ENCODE results near the gene KCNIP1. TPM values are rescaled to one million over a fixed set of nuclear protein-coding genes. Genes with fewer than 3 reads are reported as not detected.

The KCNIP1 gene
- total RNA-seq, 2 experiments from 2014 or later, result not detected

GRCh38 chr5:170473642-170474041 lies 30.2 kb upstream of the KCNIP1 start:
- Mint-ChIP-seq H3K27ac (no peak overlapping the region), H3K4me3 (no peak overlapping the region), H3K27me3 (peaks cover 31% of the 10 kb centered on the region), H3K4me1 (no peaks in the 10 kb centered on the region), H3K36me3 (ENCODE audit: low read depth) (no peaks in the 10 kb centered on the region), H3K9me3 (ENCODE audit: low read depth) (no peaks in the 10 kb centered on the region)
- CTCF ChIA-PET, result interaction anchor here (0.7 kb wide), 1 partner anchor 89 kb away, joined by 3 read pairs; no protein-coding TSS in a partner anchor
- POLR2A ChIA-PET, result no interaction called here
- intact Hi-C loops (cut with DNase I, micrococcal nuclease), result no loop called here
- ATAC-seq, result no peak
- no peak for DNase-seq

- DNase-seq (no peak), ATAC-seq (no peak)
- H3K4me3 Mint-ChIP-seq, result no peak overlapping the region
- ChIA-PET CTCF (interaction anchor here (0.7 to 0.8 kb wide), 2 partner anchors 88 to 133 kb away, joined by 3 read pairs; no protein-coding TSS in a partner anchor), POLR2A (no interaction called here)
- intact Hi-C loops (cut with DNase I, micrococcal nuclease), result no loop called here
- no peaks in the 10 kb centered on the region for H3K4me1 Mint-ChIP-seq
- H3K9me3 Mint-ChIP-seq (ENCODE audit: low read depth), result no peaks in the 10 kb centered on the region
- no peaks in the 10 kb centered on the region for H3K36me3 Mint-ChIP-seq (ENCODE audit: low read depth)
- H3K27me3 Mint-ChIP-seq, result peaks cover 30% of the 10 kb centered on the region
- no peak overlapping the region for H3K27ac Mint-ChIP-seq
These were observed 29.1 kb upstream of the KCNIP1 start for GRCh38 chr5:170474489-170475274.

GRCh38 chr5:170475294-170476000 lies 28.4 kb upstream of the KCNIP1 start:
- intact Hi-C loops (cut with DNase I, micrococcal nuclease), result no loop called here
- no peaks in the 10 kb centered on the region for H3K36me3 Mint-ChIP-seq (ENCODE audit: low read depth)
- DNase-seq (no peak), ATAC-seq (no peak)
- H3K27me3 Mint-ChIP-seq, result peaks cover 27% of the 10 kb centered on the region
- H3K4me1 Mint-ChIP-seq, result no peaks in the 10 kb centered on the region
- no peaks in the 10 kb centered on the region for H3K9me3 Mint-ChIP-seq (ENCODE audit: low read depth)
- no peak overlapping the region for H3K4me3 Mint-ChIP-seq
- CTCF ChIA-PET, result interaction anchor here (1.0 kb wide), 1 partner anchor 158 kb away, joined by 3 read pairs; no protein-coding TSS in a partner anchor
- no peak overlapping the region for H3K27ac Mint-ChIP-seq
- POLR2A ChIA-PET, result interaction anchor here (0.6 kb wide), 1 partner anchor 868 kb away, joined by 4 read pairs; no protein-coding TSS in a partner anchor

GRCh38 chr5:170476704-170477103 lies 27.1 kb upstream of the KCNIP1 start:
- Mint-ChIP-seq H3K36me3 (ENCODE audit: low read depth) (no peaks in the 10 kb centered on the region), H3K9me3 (ENCODE audit: low read depth) (no peaks in the 10 kb centered on the region), H3K4me3 (no peak overlapping the region), H3K27ac (no peak overlapping the region), H3K4me1 (no peaks in the 10 kb centered on the region), H3K27me3 (peaks cover 26% of the 10 kb centered on the region)
- no peak for DNase-seq
- ATAC-seq, result no peak
- ChIA-PET POLR2A (no interaction called here), CTCF (no interaction called here)
- intact Hi-C loops (cut with DNase I, micrococcal nuclease), result no loop called here

GRCh38 chr5:170477906-170478305 lies 25.9 kb upstream of the KCNIP1 start:
- intact Hi-C loops (cut with DNase I, micrococcal nuclease), result no loop called here
- ATAC-seq (no peak), DNase-seq (no peak)
- Mint-ChIP-seq H3K4me1 (no peaks in the 10 kb centered on the region), H3K27me3 (peaks cover 30% of the 10 kb centered on the region), H3K27ac (no peak overlapping the region), H3K4me3 (no peak overlapping the region), H3K36me3 (ENCODE audit: low read depth) (no peaks in the 10 kb centered on the region), H3K9me3 (ENCODE audit: low read depth) (no peaks in the 10 kb centered on the region)
- CTCF ChIA-PET, result no interaction called here
- POLR2A ChIA-PET, result no interaction called here

GRCh38 chr5:170478306-170478705 lies 25.5 kb upstream of the KCNIP1 start:
- POLR2A ChIA-PET, result no interaction called here
- no peak for ATAC-seq
- no peak for DNase-seq

GRCh38 chr5:170479484-170479883 lies 24.3 kb upstream of the KCNIP1 start:
- Mint-ChIP-seq H3K4me1 (no peaks in the 10 kb centered on the region), H3K27ac (no peak overlapping the region), H3K36me3 (ENCODE audit: low read depth) (no peaks in the 10 kb centered on the region), H3K27me3 (peaks cover 31% of the 10 kb centered on the region), H3K4me3 (no peak overlapping the region), H3K9me3 (ENCODE audit: low read depth) (no peaks in the 10 kb centered on the region)
- DNase-seq, result no peak
- no peak for ATAC-seq
- POLR2A ChIA-PET, result no interaction called here
- CTCF ChIA-PET, result no interaction called here
- intact Hi-C loops (cut with DNase I, micrococcal nuclease), result no loop called here

More at GRCh38 chr5:170478306-170478705, 25.5 kb upstream of the KCNIP1 start:
- Mint-ChIP-seq H3K9me3 (ENCODE audit: low read depth) (no peaks in the 10 kb centered on the region), H3K4me1 (no peaks in the 10 kb centered on the region), H3K4me3 (no peak overlapping the region), H3K27ac (no peak overlapping the region), H3K36me3 (ENCODE audit: low read depth) (no peaks in the 10 kb centered on the region), H3K27me3 (peaks cover 28% of the 10 kb centered on the region)
- CTCF ChIA-PET, result no interaction called here
- intact Hi-C loops (cut with DNase I, micrococcal nuclease), result no loop called here

GRCh38 chr5:170480260-170480659 lies 23.6 kb upstream of the KCNIP1 start:
- H3K27me3 Mint-ChIP-seq, result peaks cover 32% of the 10 kb centered on the region
- intact Hi-C loops (cut with DNase I, micrococcal nuclease), result no loop called here
- H3K4me3 Mint-ChIP-seq, result no peak overlapping the region
- no peak for ATAC-seq
- no peak overlapping the region for H3K27ac Mint-ChIP-seq
- H3K4me1 Mint-ChIP-seq, result no peaks in the 10 kb centered on the region
- H3K9me3 Mint-ChIP-seq (ENCODE audit: low read depth), result no peaks in the 10 kb centered on the region
- ChIA-PET POLR2A (no interaction called here), CTCF (no interaction called here)
- no peak for DNase-seq
- no peaks in the 10 kb centered on the region for H3K36me3 Mint-ChIP-seq (ENCODE audit: low read depth)

- intact Hi-C loops (cut with DNase I, micrococcal nuclease), result no loop called here
- ChIA-PET CTCF (interaction anchor here (0.6 kb wide), 1 partner anchor 1062 kb away, joined by 3 read pairs; no protein-coding TSS in a partner anchor), POLR2A (no interaction called here)
- ATAC-seq, result no peak
- Mint-ChIP-seq H3K36me3 (ENCODE audit: low read depth) (no peaks in the 10 kb centered on the region), H3K9me3 (ENCODE audit: low read depth) (no peaks in the 10 kb centered on the region), H3K4me1 (no peaks in the 10 kb centered on the region), H3K27me3 (peaks cover 24% of the 10 kb centered on the region), H3K4me3 (no peak overlapping the region), H3K27ac (no peak overlapping the region)
- DNase-seq, result no peak
These were observed 22.0 kb upstream of the KCNIP1 start for GRCh38 chr5:170481849-170482248.

GRCh38 chr5:170482511-170482910 lies 21.3 kb upstream of the KCNIP1 start:
- ChIA-PET CTCF (no interaction called here), POLR2A (no interaction called here)
- ATAC-seq (no peak), DNase-seq (no peak)
- H3K4me3 Mint-ChIP-seq, result no peak overlapping the region
- no peaks in the 10 kb centered on the region for H3K36me3 Mint-ChIP-seq (ENCODE audit: low read depth)
- no peaks in the 10 kb centered on the region for H3K9me3 Mint-ChIP-seq (ENCODE audit: low read depth)
- no peak overlapping the region for H3K27ac Mint-ChIP-seq
- intact Hi-C loops (cut with DNase I, micrococcal nuclease), result no loop called here
- H3K27me3 Mint-ChIP-seq, result peaks cover 23% of the 10 kb centered on the region
- H3K4me1 Mint-ChIP-seq, result no peaks in the 10 kb centered on the region

GRCh38 chr5:170483701-170484458 lies 19.9 kb upstream of the KCNIP1 start:
- ChIA-PET CTCF (interaction anchor here (0.6 kb wide), 2 partner anchors 123 to 1375 kb away, joined by 3 read pairs; no protein-coding TSS in a partner anchor), POLR2A (no interaction called here)
- Mint-ChIP-seq H3K27ac (no peak overlapping the region), H3K4me1 (no peaks in the 10 kb centered on the region), H3K27me3 (peaks cover 16% of the 10 kb centered on the region), H3K4me3 (no peak overlapping the region), H3K9me3 (ENCODE audit: low read depth) (no peaks in the 10 kb centered on the region), H3K36me3 (ENCODE audit: low read depth) (no peaks in the 10 kb centered on the region)
- DNase-seq (peak; percentile 21), ATAC-seq (no peak)
- intact Hi-C loops (cut with DNase I, micrococcal nuclease), result no loop called here

All from activated CD4-positive, alpha-beta T cell treated with anti-CD3 and anti-CD28 coated beads for 36 hours (primary cell).